ENCODE results near the gene DHRS11.

Gene DHRS11

DNA sequence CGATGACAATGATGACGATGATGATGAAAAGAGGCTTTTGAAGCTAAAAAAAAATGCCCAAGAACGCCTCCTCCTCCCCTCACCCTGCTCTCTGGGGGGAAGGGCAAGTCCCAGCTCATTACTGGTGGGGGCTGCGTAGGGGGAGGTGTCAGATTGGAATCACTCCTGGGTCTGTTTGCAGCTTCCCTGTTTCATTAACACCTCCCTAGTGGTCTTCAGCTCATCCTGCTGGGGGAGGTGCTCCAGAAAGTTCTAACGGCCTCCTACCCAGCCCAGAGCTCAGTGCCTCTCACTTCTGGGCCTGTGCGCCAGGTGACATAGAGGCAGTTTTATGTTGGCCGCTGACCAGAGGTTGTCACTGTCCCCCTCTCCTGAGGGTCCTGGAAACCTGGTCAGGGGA, 22.4 kb downstream of the DHRS11 start:
- no peak for DNase-seq (ENCODE audit: low read depth)

DNA sequence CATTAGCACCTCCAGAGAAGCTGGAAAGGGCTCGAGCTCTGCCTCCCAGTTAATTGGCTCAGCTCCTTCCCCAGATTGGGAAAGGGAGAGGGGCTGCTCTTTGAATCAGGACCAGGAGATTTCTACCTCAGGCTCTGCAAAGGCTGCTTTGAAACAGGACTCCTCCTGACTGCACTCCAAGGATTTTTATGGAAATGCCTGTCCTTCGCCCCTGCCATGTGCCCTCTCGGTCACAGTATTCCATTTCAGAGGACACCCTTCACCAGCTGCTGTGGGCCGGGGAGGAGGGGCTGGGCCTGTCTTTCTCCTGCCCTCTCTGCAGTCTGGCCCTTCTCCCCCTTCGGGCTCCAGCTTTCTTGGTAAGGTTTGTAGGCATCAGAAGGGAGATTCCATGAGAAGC, 23.3 kb downstream of the DHRS11 start:
- DNase-seq (ENCODE audit: low read depth) = no peak

DNA sequence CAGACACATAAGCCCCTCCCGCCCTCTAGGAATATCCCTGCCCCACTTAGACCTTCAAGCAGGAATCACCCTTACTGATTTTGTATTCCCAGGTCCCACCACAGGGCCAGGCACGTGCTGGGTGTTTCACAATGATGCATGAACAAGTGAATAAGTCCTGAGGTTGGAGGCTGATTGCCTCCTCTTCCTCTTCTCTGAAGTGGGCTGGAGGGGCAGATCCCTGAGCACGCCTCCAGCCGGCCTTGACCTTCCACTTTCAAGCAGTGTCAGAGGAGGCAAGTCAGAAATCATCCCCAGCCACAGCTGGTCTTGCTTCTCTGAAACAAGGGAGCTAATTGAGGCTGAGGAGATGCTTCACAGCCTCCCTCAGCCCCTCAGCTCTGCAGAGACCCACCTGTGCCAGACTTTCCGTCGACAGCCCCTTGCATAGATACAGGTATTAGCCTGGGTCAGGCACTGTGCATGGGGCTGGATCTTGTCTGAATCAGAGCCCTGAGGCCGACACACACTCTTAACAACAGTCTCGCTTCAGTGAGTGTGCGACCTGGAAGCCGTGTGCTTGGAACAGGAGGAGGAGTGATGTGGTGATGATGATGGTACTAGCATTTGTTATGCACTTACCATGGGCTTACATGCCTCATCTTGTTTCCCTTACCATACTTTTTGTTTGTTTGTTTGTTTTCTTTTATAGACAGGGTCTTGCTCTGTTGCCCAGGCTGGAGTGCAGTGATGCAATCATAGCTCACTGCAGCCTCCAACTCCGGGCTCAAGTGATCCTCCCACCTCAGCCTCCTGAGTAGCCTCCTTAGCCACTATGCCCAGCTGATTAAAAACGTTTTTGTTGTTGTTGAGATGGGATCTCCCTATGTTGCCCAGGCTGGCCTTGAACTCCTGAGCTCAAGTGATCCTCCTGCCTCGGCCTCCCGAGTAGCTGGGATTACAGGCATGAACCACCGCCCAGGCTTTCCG, 24.7 kb downstream of the DHRS11 start:
- DNase-seq (ENCODE audit: low read depth) = no peak

DNA sequence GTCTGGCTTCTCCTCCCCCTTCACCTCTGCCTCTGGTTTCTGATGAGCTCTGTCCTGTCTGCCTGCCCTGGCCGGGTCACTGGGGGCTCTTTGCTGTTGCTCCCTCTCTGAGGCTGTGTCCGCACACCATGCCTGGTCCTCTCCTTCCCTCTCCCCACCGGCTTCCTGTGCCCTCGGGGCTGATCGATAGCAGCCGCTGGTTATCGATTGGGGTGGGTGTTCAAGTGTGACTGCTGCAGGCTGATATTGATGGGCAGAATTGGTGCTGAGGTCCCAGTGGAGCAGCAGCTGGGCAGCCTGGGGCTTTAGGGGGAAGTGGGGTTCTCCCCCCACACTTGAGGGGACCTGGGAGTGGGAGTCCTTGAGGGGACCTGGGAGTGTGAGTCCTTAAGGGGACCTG, 26.1 kb downstream of the DHRS11 start:
- no peak for DNase-seq (ENCODE audit: low read depth)

DNA sequence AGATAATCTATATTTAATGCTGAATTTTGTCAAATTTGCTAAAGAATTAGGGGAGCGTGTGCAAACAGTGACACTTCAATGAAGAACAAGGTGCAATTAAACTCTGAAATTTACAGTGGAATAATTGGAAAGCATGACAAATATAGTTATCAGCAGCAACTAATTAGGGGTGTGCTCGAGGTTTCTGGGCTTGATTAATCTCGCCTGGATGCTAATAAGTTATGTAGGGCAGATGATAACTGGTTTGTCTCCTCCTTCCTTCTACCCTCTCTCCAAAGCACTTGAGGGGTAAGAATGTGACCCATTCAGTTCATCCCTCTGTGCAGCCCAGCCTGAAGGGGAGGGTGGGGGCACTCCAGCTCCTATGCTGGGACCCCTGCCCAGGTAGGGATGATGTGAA, 31.6 kb downstream of the DHRS11 start:
- DNase-seq (ENCODE audit: low read depth) = no peak

DNA sequence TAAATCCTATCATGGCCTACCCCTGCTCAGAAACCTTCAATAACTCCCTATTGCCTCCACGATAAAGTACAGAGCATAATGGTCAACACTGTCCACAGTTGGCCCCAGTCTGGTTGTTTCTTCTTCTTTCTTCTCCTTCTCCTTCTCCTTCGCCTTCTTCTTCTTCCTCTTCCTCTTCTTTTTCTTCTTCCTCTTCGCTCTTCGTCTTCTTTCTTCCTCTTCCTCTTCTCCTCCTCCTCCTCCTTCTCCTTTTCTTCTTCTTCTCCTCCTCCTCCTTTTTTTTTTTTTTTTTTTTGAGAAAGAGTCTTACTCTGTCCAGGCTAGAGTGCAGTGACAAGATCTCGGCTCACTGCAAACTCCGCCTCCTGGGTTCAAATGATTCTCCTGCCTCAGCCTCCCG, 33.5 kb downstream of the DHRS11 start:
- DNase-seq (ENCODE audit: low read depth) = no peak

DNA sequence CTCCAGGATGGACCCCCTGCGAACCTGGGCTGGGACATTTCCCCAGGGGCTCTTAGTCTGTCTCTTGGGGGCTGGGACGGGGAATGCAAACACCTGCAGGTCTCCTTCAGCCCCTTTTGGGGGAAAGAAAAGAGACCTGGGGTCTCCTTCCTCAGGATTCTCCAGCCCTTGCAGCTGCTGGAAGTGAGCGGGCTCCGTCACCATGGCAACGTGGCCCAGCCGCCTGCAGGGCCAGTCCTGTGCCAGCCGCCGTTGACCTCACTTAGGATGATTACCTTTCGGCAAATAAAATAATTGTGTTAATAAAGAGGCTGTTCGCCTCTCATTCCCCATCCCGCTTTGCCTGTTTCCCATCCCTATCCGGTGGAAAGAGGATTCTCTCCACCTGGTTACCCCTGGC, 35.4 kb downstream of the DHRS11 start:
- no peak for DNase-seq (ENCODE audit: low read depth)

DNA sequence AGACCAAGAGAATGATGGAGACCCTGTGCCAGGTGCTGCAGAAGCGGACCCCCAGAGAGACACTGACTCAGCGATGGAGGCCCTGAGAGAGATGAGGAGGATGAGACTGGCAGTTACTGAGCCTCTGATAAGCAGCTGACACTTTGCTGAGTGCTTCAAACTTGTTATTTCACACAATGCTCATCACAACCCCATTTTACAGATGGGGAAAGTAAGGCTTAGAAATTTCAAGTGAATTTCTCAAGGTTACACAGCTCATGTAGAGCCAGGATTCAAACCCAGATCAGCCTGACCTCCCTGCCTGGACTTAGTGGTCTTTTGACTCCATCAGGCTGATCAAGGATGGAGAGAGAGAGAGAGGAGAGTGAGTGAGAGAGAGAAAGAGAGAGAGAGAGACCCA, 36.9 kb downstream of the DHRS11 start:
- no peak for DNase-seq (ENCODE audit: low read depth)

DNA sequence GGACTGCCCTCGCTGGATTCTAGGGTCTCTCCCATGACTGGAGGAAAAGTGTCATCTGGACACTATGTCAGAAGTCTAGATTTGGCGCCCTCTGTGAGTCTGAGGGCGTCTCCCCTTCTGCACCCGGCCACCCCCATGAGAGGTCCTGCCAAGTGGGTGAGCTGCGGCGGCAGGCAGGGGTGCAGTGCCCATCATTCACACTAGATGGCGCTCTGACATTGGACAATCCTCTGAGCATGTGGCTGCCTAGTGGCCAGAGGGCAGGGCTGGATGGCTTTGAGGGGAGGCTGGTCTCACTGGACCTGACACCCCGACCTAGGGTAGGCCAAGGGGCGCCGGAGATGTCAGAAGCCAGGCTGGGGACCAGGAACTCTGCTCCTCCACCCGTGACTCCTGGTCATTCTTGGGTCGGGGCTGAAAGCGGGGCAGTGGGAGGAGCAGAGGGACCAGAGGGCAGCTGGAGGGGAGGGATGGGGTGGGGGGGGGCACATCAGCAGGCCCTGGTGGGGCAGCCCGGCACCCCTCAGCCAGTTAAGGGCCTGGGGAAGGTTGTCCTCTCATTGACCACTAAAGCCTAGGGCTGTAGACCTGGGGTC, 37.7 kb downstream of the DHRS11 start:
- peak; percentile 64 for DNase-seq (ENCODE audit: low read depth)

DNA sequence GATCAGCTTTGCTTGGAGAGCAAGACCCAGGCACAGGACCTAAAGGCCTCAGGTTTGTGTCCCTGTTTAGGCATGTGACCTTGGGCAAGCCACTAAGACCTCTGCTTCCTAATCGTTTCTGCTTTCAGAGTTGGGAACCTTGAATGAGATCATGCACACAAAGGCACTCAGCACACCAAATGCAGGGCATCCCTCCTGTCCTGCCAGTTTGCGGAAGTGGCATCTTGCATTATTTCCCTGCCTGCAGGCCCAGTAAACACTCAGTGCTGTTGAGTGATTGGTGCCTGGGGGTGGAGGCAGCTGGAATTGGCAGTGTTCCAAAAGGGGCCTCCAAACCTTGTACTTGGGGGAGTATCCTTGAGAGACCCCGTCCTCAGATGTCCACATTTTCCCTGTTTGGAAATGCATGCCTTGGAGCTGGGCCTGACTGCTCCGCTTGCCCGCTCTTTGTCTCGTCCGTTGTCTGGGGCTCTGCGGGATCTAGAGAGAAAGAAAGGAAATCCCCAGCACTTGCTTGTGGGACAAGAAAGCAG, 38.4 kb downstream of the DHRS11 start:
- DNase-seq (ENCODE audit: low read depth) = no peak

DNA sequence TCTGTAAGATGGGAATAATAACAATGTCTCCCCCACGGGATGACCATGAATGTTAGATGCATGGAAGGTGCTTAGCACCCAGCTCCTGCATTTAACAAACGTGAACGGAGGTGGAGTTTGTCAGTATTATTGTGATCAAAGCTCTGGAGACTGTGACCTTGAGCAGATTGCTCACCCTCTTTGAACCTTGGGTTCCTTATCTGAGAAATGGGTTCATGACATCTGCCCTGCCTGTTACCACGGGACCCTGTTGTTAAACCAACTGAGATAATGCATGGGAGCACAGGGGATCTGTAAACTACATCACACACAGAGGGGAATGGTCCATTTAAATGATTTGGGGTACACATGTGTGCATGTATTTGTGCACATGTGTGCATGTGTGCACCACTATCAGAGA, 39.3 kb downstream of the DHRS11 start:
- DNase-seq (ENCODE audit: low read depth) = no peak

DNA sequence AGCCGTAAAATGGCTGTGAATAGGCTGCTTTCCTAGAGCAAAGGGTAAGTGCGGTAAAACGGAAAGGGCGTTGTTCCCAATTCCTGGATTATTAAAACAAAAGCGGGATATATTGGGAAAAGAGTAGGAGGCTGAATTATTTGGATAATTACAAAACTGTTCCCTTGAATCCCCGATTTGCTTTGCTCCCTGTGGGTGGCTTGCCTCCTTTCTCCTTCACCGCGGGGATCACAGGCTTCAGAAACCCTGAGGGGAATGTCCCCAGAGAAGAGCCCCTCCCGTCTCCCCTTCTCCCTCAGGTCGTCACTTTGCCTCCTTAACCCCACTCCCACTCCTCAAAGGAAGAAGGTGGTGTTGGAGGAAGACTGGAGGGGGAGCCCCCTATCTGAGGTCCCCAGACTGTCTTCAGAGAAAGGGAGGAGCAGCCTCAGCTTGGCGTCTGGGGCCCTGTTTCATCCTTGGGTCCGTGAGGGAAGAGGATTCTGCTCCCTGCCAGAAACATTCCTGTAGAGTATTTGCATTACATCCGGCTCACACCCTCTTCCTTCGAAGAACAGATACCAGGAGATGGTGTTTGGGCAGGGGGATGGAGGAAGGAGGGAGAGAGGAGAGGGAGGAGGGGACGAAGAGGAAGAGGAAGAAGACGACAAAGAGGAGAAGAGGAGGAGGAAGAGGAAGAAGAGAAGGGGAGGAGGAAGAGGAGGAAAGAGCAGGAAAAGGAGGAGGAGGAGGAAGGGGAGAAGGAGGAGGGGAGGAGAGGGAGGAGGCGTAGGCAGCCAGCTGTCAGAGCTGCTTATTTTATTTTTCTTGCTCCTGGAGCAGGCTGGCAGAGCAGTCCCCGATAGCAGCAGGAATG, 41.5 kb downstream of the DHRS11 start:
- no peak for DNase-seq (ENCODE audit: low read depth)

DNA sequence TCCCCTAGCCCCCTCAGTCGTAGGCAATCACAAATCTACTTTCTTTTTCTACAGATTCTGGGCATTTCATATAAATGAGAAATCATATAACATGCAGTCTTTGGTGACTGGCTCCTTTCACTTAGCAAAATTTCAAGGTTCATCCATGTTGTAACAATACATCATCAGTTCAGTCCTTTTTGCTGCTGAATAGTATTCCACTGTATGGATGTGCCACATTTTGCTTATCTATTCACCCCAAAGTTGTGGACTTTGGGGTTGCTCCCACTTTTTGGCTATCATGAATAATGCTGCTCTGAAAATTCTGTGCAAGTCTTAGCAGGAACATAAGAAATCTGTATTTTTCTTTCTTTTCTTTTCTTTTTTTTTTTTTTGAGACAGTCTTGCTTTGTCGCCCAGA, 48.7 kb downstream of the DHRS11 start:
- no peak for DNase-seq (ENCODE audit: low read depth)

DNA sequence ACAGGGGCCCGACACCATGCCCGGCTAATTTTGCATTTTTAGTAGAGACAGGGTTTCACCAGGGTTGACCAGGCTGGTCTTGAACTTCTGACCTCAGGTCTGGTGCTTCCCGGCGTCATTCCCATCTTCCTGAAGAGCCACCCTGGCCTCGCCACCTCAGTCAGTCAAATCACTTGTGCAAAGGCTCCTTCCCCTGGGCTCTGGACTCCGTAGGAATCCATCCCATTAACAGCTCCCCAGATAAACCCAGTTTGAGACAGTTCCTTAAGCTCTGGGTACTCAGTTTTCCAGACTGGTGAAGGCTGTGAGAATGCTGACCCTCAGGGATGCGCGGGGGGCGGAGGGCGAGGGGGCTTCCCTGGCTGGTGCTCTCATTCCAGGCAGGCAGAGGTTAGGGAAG, 49.2 kb downstream of the DHRS11 start:
- DNase-seq (ENCODE audit: low read depth) = no peak

DNA sequence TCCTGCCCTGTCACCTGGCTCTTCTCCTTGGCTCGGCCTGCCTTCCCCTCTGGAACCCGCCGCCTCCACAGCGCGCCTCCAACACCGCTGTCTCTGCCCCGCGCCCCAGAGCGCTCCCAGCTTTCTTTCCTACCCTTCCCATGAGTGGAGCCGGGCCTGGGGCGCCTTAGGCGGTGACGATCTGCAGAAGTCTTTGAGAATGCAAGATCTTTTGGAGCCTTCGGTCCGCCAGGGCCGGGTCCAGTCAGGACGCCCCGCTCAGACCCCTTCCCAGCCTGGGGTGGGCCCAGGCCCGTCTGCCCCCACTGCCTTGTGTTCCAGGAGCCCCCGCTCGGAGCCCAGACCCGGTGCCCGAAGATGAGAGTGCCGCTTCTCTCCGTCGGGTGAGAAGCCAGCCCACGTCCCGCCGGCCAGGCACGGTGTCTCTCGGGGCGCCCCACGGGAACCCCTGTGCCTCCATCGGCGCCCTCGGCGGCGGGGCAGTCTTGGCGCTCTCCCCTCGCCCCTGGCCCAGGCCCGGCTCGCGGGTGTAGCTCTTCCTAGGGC, 49.7 kb downstream of the DHRS11 start:
- no peak for DNase-seq (ENCODE audit: low read depth)

DNA sequence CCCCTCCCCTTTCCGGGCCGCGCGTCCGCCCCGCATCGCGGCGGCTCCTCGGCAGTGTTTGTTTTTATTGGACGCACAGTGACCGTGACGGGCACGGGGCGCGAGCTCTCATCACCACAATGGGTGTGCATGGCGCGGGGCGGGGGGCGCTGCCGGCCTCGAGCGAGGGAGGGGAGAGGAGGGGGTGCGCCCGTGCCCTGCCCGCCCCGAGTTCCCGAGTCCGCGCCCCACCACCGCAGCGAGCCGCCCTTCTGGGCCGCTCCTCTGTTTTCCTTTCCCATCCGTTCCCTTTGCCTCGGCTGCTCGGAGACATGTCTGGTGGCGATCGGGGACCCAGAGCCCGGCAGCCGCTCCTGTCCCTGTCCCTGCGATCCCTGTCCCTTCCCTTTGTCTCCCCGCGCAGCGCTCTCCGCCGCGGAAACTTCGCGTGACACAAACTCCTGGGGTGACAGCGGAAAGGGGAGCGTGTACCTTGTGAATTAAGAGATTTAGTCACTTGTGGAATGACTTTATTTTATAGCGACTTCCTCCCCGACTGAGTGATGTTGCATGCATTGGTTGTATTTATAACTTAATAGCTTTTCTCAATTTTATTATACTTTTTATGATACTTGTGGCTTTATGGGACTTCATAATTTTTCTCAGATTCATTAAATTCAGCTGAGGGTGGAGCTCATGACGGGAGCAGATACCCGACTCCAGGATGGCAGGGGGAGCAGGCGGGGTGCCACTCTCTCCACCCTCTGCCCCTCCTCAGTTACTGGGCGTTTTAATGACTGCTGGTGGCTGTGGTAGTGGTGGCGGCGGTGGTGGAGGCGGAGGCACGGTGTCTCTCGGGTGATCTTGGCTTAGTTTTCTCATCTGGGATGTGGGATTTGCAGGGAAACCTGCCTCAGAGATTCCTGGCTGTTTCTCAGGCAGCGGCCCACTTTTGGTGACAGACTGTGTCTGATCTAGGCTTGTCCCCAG, 50.5 kb downstream of the DHRS11 start:
- DNase-seq (ENCODE audit: low read depth) = no peak

DNA sequence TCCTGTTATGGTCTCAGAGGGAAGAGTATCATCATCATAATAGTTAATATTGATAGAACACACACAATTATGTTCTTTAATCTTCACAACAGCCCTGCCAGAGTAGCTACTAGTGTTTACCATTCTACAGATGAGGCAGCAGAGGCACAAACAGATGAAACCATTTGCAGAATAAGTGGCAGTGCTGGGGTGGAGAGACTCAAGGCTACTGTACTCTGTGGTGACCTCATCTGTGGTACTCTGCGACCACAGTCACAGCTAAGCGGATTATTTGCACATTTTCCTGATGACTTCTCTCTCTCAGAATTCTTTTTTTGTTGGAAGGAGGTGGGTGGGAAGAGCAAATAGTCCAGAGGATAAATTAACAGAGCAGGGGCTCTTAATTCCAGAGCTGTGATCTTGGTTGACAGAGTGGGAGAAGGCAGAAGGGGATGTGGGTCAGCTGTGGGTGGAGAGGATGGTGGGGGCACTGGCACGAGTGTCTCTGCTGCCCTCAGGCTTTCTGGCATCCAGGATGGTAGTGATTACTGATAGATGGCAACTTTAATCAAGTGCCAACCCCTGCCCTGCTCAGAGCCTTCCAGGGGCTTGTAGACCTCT, 51.5 kb downstream of the DHRS11 start:
- no peak for DNase-seq (ENCODE audit: low read depth)

DNA sequence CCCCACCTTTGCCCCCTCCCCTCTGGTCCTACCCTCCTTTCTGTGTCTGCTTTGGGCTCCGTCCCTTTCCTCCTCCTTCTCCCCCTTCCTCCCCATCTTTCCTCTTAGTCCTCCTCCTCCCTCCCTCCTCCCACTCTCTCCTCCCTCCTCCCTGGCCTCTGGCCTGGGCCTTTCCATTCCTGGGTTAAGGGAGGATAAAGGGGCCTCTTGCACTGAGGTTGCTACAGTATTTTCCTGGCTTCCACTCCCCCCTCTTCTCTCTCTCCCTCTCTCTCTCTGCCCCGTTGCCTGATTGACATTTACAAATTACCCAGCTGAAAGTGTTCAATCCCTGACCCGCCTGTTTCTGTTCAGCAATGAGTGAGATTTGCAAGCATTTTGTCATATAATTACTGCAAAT, 53.7 kb downstream of the DHRS11 start:
- no peak for DNase-seq (ENCODE audit: low read depth)

DNA sequence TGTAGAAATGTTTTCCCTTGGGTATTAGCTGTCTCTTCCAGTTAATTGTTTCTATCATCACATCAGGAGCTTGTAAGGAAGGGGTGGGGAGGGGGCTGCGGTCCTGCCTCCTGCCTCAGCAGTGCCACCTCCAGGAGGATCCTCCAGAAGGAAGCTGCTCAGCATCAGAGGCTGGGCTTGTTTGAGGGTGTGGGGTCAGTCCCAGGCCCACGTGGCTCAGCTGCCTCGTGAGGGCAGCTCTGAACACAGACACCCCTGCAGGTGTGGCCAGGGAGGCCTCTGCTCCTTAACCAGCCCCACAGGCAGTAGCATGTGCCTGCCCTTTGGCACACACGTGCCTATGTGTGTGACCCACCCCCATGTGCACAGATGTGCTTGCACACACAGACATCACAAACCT, 56.0 kb downstream of the DHRS11 start:
- DNase-seq (ENCODE audit: low read depth) = no peak

DNA sequence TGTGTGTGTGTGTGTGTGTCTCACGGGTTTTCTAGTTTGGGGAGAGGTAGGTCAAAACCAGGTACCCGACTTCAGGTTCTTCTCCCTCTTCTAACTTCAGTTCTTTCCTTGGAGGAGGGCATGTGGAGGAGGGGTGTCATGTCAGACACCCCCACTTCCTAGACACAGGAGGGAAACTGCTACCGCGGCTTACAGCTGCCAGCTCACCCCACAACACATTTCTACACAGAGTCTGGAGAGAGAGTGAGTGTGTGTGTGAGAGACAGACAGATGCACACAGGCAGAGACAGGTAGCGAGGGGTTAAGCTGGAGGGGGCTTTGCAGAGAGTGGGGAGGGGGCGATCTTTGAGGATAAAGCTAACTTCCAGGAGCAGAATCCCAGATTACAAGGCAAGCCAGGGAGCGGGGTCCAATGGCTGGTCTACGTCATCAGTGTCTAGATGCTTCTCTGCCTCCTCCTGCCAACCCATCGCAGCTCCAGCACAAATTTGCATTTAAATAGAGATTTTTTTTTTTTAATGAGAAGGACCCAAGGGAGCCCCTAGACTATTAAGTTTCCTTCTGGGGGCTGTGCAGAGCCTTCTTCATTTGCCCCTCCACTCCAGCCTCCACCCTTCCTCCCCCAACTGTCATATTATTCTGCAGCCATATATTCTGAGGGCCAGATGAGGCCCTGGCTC, 58.6 kb downstream of the DHRS11 start:
- no peak for DNase-seq (ENCODE audit: low read depth)

All from T follicular helper cell (primary cell).